Measurements from ENCODE around the gene UCN3. TPM values are rescaled to one million over a fixed set of nuclear protein-coding genes. Genes with fewer than 3 reads are reported as not detected.

UCN3 gene
- total and polyA plus RNA-seq, 10 of the 15 experiments (the other 5 are each of a cell fraction or from before 2014, with no cell fraction given) = not detected

DNA sequence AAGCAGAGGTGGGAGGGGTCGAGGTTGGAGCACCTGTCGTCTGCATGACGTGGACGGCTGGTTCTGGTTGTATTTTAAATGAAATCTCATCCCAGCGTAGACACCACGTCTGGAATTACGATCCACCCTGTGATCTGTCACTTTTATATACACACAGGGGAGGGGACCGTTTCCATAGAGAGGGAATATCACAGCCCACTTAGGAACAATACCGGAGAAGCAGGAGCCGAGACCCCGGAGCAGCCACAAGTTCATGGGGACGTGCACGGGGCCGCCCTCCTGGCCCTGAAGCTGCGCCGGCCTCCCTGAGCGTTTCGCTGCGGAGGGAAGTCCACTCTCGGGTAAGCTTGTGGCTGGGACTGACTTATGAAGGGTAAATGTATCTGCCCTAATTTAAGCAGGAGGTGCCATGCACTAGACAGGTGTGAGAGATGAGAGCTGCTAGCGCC, at the start of gene UCN3 (continued):
- TF ChIP-seq ZNF592 (IDR thresholded peaks at IDR 0.05) = no peak
- no peak for TF ChIP-seq BRCA1 (IDR thresholded peaks at IDR 0.05; ENCODE audit: low read depth, low read length)
- TF ChIP-seq BMI1 (IDR thresholded peaks at IDR 0.05; ENCODE audit: borderline replicate concordance) = no peak

GRCh38 chr10:5317547-5318107, 47.1 kb upstream of the UCN3 start:
- ATAC-seq (no peak; the same call in 2 of the 3 replicates), DNase-seq (ENCODE audit: low read depth, low spot score) (no peak), FAIRE-seq (no peak)
- no peaks in the 10 kb centered on the region for H3K79me2 ChIP-seq (ENCODE audit: control insufficient read depth, insufficient read depth, low read length)
- H2AFZ ChIP-seq (ENCODE audit: control insufficient read depth, low read depth, low read length) = no peak overlapping the region
- H3K9ac ChIP-seq (ENCODE audit: control insufficient read depth, insufficient read depth, low read length) = no peak overlapping the region
- H4K20me1 ChIP-seq (ENCODE audit: control insufficient read depth, insufficient read depth) = no peaks in the 10 kb centered on the region
- in situ Hi-C loops (cut with MboI) (no loop called here), intact Hi-C loops (cut with micrococcal nuclease; ENCODE audit: unreplicated experiment) (no loop called here)
- TF ChIP-seq FOS (IDR thresholded peaks at IDR 0.05; ENCODE audit: borderline replicate concordance, extremely low read depth, insufficient read length) = no peak
- TF ChIP-seq, protein P1, sequence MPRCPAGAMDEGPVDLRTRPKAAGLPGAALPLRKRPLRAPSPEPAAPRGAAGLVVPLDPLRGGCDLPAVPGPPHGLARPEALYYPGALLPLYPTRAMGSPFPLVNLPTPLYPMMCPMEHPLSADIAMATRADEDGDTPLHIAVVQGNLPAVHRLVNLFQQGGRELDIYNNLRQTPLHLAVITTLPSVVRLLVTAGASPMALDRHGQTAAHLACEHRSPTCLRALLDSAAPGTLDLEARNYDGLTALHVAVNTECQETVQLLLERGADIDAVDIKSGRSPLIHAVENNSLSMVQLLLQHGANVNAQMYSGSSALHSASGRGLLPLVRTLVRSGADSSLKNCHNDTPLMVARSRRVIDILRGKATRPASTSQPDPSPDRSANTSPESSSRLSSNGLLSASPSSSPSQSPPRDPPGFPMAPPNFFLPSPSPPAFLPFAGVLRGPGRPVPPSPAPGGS (IDR thresholded peaks at IDR 0.05; ENCODE audit: borderline replicate concordance, insufficient read depth, low read depth, low read length, poor library complexity, severe bottlenecking) = no peak
- TF ChIP-seq JUNB (IDR thresholded peaks at IDR 0.05) = no peak
- no peak for TF ChIP-seq ZBED1 (IDR thresholded peaks at IDR 0.05; ENCODE audit: borderline replicate concordance)
- no peak for TF ChIP-seq CHD2 (IDR thresholded peaks at IDR 0.05; ENCODE audit: borderline replicate concordance, low read depth, low read length)
- H3K4me1 ChIP-seq (ENCODE audit: control insufficient read depth, insufficient read depth, low read length) = no peaks in the 10 kb centered on the region; the same call in 1 of the 2 replicates
- ChIA-PET RAD21 (ENCODE audit: unreplicated experiment) (no interaction called here), POLR2A (interaction anchor here (0.7 kb wide), 1 partner anchor 66 kb away, joined by 6 read pairs; no protein-coding TSS in a partner anchor), SMC1A (ENCODE audit: uncharacterized antibody, unreplicated experiment) (interaction anchor here (1.0 kb wide), 1 partner anchor 8 kb away, joined by 3 read pairs; no protein-coding TSS in a partner anchor), CTCF (interaction anchor here (0.6 kb wide), 1 partner anchor 62 kb away, joined by 3 read pairs; no protein-coding TSS in a partner anchor)
- no peak overlapping the region for H3K27ac ChIP-seq (ENCODE audit: control insufficient read depth, insufficient read depth)
- H3K36me3 ChIP-seq (ENCODE audit: control insufficient read depth in 2 of 2, insufficient read depth in 2 of 2, low read length in 1 of 2) = no peaks in the 10 kb centered on the region
- H3K9me3 ChIP-seq (replicated peaks; ENCODE audit: control insufficient read depth, insufficient read depth, low read length) = no peaks in the 10 kb centered on the region
- 8% methylated on average over 10 of the region's 10 CpGs for WGBS (ENCODE audit: insufficient coverage, insufficient replicate concordance, low lambda C conversion rate, missing lambda C conversion rate)
- no peak overlapping the region for H3K4me3 ChIP-seq
- no TSS peak for BruUV-seq (replicated peaks)
- no peak overlapping the region for H3K4me2 ChIP-seq (ENCODE audit: control insufficient read depth, insufficient read depth)
- H3K27me3 ChIP-seq (replicated peaks in 1 of 2; ENCODE audit: control insufficient read depth in 2 of 2, insufficient read depth in 2 of 2, low read length in 1 of 2) = no peaks in the 10 kb centered on the region; a peak in 1 of 4 replicates

Measured in GM12878 (cell line).